ENCODE results near the gene GGT5.
"Not testable (repeated sequence)": the region's sequence is repeated elsewhere in the genome, so short reads cannot be mapped to it uniquely, and the experiment has no call there.

DNA sequence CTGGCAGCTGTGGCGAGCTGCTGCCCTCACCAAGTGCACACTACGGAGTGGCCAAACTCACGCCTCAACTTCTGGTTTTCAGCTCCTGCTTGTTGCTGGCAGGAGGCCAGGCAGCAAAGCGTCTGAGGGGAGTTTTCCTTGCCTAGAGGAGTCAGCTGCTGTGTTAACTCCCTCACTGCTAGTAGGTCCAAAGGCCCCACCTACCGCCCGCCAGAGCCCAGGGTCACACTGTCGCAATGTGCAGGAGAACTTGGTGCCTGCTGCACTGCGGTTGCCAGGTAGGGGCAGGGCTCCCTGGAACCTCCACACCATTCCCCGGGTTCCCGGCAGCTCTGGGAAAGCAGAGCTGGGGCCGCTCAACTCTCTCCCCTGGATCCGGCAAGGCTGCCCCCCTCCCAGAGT is at the start of gene GGT5:
- not testable (repeated sequence) for TF ChIP-seq EZH2 (IDR thresholded peaks at IDR 0.05; ENCODE audit: low read depth)
- TF ChIP-seq, protein P1, sequence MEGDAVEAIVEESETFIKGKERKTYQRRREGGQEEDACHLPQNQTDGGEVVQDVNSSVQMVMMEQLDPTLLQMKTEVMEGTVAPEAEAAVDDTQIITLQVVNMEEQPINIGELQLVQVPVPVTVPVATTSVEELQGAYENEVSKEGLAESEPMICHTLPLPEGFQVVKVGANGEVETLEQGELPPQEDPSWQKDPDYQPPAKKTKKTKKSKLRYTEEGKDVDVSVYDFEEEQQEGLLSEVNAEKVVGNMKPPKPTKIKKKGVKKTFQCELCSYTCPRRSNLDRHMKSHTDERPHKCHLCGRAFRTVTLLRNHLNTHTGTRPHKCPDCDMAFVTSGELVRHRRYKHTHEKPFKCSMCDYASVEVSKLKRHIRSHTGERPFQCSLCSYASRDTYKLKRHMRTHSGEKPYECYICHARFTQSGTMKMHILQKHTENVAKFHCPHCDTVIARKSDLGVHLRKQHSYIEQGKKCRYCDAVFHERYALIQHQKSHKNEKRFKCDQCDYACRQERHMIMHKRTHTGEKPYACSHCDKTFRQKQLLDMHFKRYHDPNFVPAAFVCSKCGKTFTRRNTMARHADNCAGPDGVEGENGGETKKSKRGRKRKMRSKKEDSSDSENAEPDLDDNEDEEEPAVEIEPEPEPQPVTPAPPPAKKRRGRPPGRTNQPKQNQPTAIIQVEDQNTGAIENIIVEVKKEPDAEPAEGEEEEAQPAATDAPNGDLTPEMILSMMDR (conservative IDR thresholded peaks at IDR 0.05), result not testable (repeated sequence)

Measured in PC-9 (cell line).